ENCODE measurements around the gene PPEF1.

- TF ChIP-seq, protein P1, sequence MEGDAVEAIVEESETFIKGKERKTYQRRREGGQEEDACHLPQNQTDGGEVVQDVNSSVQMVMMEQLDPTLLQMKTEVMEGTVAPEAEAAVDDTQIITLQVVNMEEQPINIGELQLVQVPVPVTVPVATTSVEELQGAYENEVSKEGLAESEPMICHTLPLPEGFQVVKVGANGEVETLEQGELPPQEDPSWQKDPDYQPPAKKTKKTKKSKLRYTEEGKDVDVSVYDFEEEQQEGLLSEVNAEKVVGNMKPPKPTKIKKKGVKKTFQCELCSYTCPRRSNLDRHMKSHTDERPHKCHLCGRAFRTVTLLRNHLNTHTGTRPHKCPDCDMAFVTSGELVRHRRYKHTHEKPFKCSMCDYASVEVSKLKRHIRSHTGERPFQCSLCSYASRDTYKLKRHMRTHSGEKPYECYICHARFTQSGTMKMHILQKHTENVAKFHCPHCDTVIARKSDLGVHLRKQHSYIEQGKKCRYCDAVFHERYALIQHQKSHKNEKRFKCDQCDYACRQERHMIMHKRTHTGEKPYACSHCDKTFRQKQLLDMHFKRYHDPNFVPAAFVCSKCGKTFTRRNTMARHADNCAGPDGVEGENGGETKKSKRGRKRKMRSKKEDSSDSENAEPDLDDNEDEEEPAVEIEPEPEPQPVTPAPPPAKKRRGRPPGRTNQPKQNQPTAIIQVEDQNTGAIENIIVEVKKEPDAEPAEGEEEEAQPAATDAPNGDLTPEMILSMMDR (IDR thresholded peaks at IDR 0.05): no peak
- no peak for TF ChIP-seq POLR2A (IDR thresholded peaks at IDR 0.05)
Measured at GRCh38 chrX:18714910-18715309, 7.5 kb downstream of the PPEF1 start.
